ENCODE data around the gene EEFSEC. TPM values are rescaled to one million over a fixed set of nuclear protein-coding genes. Genes with fewer than 3 reads are reported as not detected.

EEFSEC gene
- total and polyA plus RNA-seq, 4 donors: 9.8 to 20.1 (median 11.6) TPM

DNA sequence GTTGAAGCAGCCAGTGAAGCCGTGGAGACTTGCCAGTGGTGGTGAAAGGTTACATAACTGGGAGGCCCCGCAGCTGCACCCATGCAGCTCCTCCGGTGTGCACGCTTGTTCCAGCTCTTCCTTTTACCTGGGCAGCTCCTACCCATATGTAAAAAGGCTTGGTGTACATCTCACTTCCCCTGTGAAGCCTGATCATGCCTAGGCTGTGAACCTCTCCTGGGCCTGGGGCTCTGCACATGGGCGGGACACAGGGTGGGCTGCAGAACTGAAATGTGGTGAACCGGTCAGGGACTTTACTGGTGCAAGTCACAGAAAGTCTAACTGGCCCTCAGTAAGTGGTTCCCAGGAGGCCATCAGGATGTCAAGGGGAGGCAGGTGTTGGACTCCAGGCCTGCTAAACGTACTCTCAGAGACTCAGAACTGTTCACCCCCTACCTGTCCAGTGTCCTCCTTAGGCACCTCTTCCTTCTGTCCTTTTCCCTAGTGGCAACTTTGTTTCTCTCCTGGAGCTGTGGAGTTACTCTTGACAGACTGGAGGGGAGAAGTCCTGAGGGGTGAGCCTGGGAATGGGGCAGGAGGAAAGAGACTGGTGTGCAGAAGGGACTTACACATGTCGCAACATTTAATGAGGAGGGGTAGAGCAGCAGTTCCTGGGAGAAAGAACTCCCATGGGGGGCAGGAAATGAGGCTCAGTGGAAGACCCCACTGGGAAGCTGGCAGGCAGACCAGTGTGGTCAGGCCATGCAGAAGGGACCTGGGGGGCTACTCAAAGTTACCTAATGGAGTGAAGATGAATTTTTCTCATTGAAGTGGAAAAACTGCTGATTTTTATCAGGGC, 148.1 kb downstream of the EEFSEC start:
- ATAC-seq (ENCODE audit: insufficient read depth, low FRiP score) (no peak), DNase-seq (no peak)
- H3K4me1 ChIP-seq (ENCODE audit: control insufficient read depth in 5 of 5, insufficient read depth in 5 of 5, low read length in 5 of 5): peaks cover 0 to 7% (median 2%) of the 10 kb centered on the region in 5 donors
- no peak overlapping the region for H3K9ac ChIP-seq (ENCODE audit: insufficient read depth in 1 of 2, low read length in 2 of 2)
- no peak overlapping the region for H3K4me3 ChIP-seq
- peaks cover 0 to 2% (median 0%) of the 10 kb centered on the region in 4 donors for H3K36me3 ChIP-seq (ENCODE audit: control insufficient read depth in 4 of 4, insufficient read depth in 4 of 4, low read length in 4 of 4)
- no peaks in the 10 kb centered on the region for H3K27me3 ChIP-seq (ENCODE audit: control insufficient read depth in 3 of 3, insufficient read depth in 3 of 3, low read length in 2 of 3)
- TF ChIP-seq, protein P1, sequence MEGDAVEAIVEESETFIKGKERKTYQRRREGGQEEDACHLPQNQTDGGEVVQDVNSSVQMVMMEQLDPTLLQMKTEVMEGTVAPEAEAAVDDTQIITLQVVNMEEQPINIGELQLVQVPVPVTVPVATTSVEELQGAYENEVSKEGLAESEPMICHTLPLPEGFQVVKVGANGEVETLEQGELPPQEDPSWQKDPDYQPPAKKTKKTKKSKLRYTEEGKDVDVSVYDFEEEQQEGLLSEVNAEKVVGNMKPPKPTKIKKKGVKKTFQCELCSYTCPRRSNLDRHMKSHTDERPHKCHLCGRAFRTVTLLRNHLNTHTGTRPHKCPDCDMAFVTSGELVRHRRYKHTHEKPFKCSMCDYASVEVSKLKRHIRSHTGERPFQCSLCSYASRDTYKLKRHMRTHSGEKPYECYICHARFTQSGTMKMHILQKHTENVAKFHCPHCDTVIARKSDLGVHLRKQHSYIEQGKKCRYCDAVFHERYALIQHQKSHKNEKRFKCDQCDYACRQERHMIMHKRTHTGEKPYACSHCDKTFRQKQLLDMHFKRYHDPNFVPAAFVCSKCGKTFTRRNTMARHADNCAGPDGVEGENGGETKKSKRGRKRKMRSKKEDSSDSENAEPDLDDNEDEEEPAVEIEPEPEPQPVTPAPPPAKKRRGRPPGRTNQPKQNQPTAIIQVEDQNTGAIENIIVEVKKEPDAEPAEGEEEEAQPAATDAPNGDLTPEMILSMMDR (IDR thresholded peaks at IDR 0.05; ENCODE audit: control extremely low read depth, extremely low read depth): no peak
- H3K9me3 ChIP-seq (ENCODE audit: control insufficient read depth in 4 of 4, insufficient read depth in 3 of 4, low read length in 3 of 4): no peaks in the 10 kb centered on the region
- H3K27ac ChIP-seq (ENCODE audit: low read depth in 1 of 2, low read length in 1 of 2): no peak overlapping the region
- WGBS, 2 donors: 70 to 90% methylated on average over 8 of the region's 8 CpGs

DNA sequence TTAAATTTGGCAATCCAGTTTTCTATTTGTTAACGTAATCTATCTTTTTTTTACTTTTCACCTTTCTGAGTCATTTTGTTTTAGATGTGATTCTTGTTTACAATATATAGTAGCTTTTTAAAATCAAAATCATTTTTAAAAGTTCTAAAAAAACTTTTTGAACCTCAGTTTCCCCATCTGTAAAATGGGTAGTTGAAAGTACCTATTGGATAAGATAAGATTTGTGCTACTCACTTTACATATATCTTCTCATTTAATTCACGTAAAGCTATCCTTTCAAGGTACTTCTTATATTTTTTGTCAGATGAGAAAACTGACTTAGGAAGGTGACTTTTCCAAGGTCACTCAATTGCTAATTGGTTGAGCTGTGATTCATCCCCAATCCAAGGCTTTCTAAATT, 153.2 kb downstream of the EEFSEC start:
- ATAC-seq (ENCODE audit: insufficient read depth, low FRiP score): no peak
- H3K36me3 ChIP-seq (ENCODE audit: control insufficient read depth in 4 of 4, insufficient read depth in 4 of 4, low read length in 4 of 4): peaks cover 0 to 2% (median 0%) of the 10 kb centered on the region in 4 donors
- TF ChIP-seq, protein P1 (IDR thresholded peaks at IDR 0.05; ENCODE audit: control extremely low read depth, extremely low read depth): no peak
- no peak overlapping the region for H3K27ac ChIP-seq (ENCODE audit: low read depth in 1 of 2, low read length in 1 of 2)
- no peak overlapping the region for H3K4me3 ChIP-seq
- no peaks in the 10 kb centered on the region for H3K27me3 ChIP-seq (ENCODE audit: control insufficient read depth in 3 of 3, insufficient read depth in 3 of 3, low read length in 2 of 3)
- no peak overlapping the region for H3K9ac ChIP-seq (ENCODE audit: insufficient read depth in 1 of 2, low read length in 2 of 2)
- H3K9me3 ChIP-seq (ENCODE audit: control insufficient read depth in 4 of 4, insufficient read depth in 3 of 4, low read length in 3 of 4): no peaks in the 10 kb centered on the region
- 96 to 100% methylated on average over 2 of the region's 2 CpGs for WGBS, 2 donors
- peaks cover 0 to 6% (median 0%) of the 10 kb centered on the region in 5 donors for H3K4me1 ChIP-seq (ENCODE audit: control insufficient read depth in 5 of 5, insufficient read depth in 5 of 5, low read length in 5 of 5)
- DNase-seq: no peak

DNA sequence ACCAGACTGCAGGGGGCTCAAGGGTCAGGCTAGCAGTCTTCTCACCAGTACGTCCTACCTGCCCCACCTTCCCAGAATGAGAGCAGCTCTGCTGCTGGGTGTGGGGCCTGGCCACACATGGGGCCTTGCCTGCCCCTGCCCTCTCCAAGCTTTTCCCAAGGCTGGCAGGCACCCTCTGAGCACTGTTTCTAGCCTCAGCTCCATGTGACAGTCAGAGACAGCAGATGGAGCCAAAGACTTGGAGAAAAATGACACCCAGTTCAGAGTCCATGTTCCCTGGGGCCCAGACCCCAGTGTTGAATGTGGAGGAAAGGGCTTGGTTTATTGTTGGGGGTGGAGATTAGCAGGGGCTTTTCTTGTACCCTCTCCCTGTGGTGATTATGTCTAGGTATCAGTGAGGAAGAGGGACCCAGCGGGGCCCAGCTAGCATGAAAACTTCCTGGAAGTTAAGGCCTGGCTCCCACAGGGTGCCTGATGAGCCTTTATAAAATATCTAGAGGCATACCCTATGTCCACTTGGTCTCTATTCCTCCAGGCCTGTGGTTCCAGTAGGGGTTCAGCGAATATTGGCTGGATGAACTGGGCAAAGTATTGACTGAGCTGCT, 153.8 kb downstream of the EEFSEC start:
- Histone ChIP-seq H3K27ac (ENCODE audit: low read depth in 1 of 2, low read length in 1 of 2) (no peak overlapping the region), H3K27me3 (ENCODE audit: control insufficient read depth in 3 of 3, insufficient read depth in 3 of 3, low read length in 2 of 3) (no peaks in the 10 kb centered on the region), H3K36me3 (ENCODE audit: control insufficient read depth in 4 of 4, insufficient read depth in 4 of 4, low read length in 4 of 4) (peaks cover 0 to 2% (median 0%) of the 10 kb centered on the region in 4 donors), H3K9me3 (ENCODE audit: control insufficient read depth in 4 of 4, insufficient read depth in 3 of 4, low read length in 3 of 4) (no peaks in the 10 kb centered on the region), H3K4me3 (no peak overlapping the region), H3K9ac (ENCODE audit: insufficient read depth in 1 of 2, low read length in 2 of 2) (no peak overlapping the region), H3K4me1 (ENCODE audit: control insufficient read depth in 5 of 5, insufficient read depth in 5 of 5, low read length in 5 of 5) (peaks cover 0 to 6% (median 0%) of the 10 kb centered on the region in 5 donors)
- DNase-seq (peak in 1 of 3 donors; percentile 27), ATAC-seq (ENCODE audit: insufficient read depth, low FRiP score) (no peak)
- TF ChIP-seq, protein P1 (IDR thresholded peaks at IDR 0.05; ENCODE audit: control extremely low read depth, extremely low read depth): no peak
- WGBS, 2 donors: 91 to 96% methylated on average over 3 of the region's 3 CpGs

Measured in lung (tissue), 12 donors.